T-cell (primary cell): ENCODE data around the gene C1GALT1C1L. TPM values are rescaled to one million over a fixed set of nuclear protein-coding genes. Genes with fewer than 3 reads are reported as not detected.
"Not testable (repeated sequence)": the region's sequence is repeated elsewhere in the genome, so short reads cannot be mapped to it uniquely, and the experiment has no call there.

ENCODE experiments used
- ATAC-seq, 4 experiments: fragments of 200-7000 bp in 3 of 4; fragments of 150-1000 bp in 1 of 4; cut with Tn5 transposase; replicated peaks in 1 of 4; 1 replicate in 3 of 4; 2 replicates in 1 of 4; pipeline ENCODE4 v1.10.0; 2021; ENCODE audit warnings: moderate library complexity in 3 of 4, mild to moderate bottlenecking in 2 of 4, moderate number of reproducible peaks in 1 of 4
- CTCF ChIA-PET, 2 donors: fragments of 300-600 bp; sonication (Branson Sonifier 250); formaldehyde crosslinking; loops; one replicate each; lab custom pipeline; 2022; ENCODE audit warnings: antibody characterized with exemption in 2 of 2; lab: Charles Lee
- POLR2A ChIA-PET, 2 donors: fragments of 300-600 bp; sonication (Branson Sonifier 250); formaldehyde crosslinking; loops; one replicate each; lab custom pipeline; 2022; ENCODE audit warnings: antibody characterized with exemption in 2 of 2; lab: Charles Lee
- DNase-seq, 35 experiments: peaks; one replicate each; pipeline versions ENCODE4 v3.0.0 to v3.0.0-alpha.2; 2013 to 2023
- H3K27ac ChIP-seq: one replicate; pipeline ENCODE4 v1.5.1; 2013; ENCODE audit warnings: low read length
- H3K27me3 ChIP-seq, 2 experiments: replicated peaks in 1 of 2; 1 replicate in 1 of 2; 2 replicates in 1 of 2; pipeline versions ENCODE4 v1.6.1 to v1.7.0; 2013; ENCODE audit warnings: low read length in 1 of 2, mixed read lengths in 1 of 2; ENCODE audit not compliant: control insufficient read depth in 2 of 2, insufficient read depth in 2 of 2; ENCODE audit errors: extremely low read depth in 1 of 2
- H3K36me3 ChIP-seq, 2 donors: 1 replicate in 1 of 2; 2 replicates in 1 of 2; pipeline versions ENCODE4 v1.6.1 to v1.7.0; 2013; ENCODE audit warnings: low read length in 1 of 2; ENCODE audit not compliant: control insufficient read depth in 2 of 2, insufficient read depth in 1 of 2; ENCODE audit errors: extremely low read depth in 1 of 2
- H3K4me1 ChIP-seq, 2 experiments: 1 replicate in 1 of 2; 2 replicates in 1 of 2; pipeline versions ENCODE4 v1.6.1 to v1.7.0; 2013; ENCODE audit warnings: low read length in 2 of 2, mixed read lengths in 1 of 2; ENCODE audit not compliant: insufficient read depth in 2 of 2, control insufficient read depth in 1 of 2; ENCODE audit errors: extremely low read depth in 1 of 2
- H3K4me3 ChIP-seq, 2 donors: 1 replicate in 1 of 2; 2 replicates in 1 of 2; pipeline versions ENCODE4 v1.5.1 to v1.7.0; 2013; ENCODE audit warnings: mild to moderate bottlenecking in 2 of 2, low read length in 1 of 2, moderate library complexity in 1 of 2; ENCODE audit not compliant: control insufficient read depth in 1 of 2; ENCODE audit errors: extremely low read depth in 1 of 2
- H3K9me3 ChIP-seq: 2 replicates; pipeline ENCODE4 v1.7.0; 2013
- H3K27ac Mint-ChIP-seq, 2 donors: one replicate each; pipeline ENCODE4 v1.8.0; 2020 to 2021; ENCODE audit warnings: mild to moderate bottlenecking in 2 of 2, mixed read lengths in 2 of 2
- H3K27me3 Mint-ChIP-seq, 2 donors: one replicate each; pipeline ENCODE4 v1.8.0; 2021 to 2022; ENCODE audit warnings: mixed read lengths in 2 of 2
- H3K36me3 Mint-ChIP-seq: one replicate; pipeline ENCODE4 v1.8.0; 2021; ENCODE audit warnings: mixed read lengths
- H3K4me1 Mint-ChIP-seq, 3 donors: one replicate each; pipeline ENCODE4 v1.8.0; 2020 to 2022; ENCODE audit warnings: mixed read lengths in 3 of 3, mild to moderate bottlenecking in 1 of 3
- H3K4me3 Mint-ChIP-seq, 3 donors: one replicate each; pipeline ENCODE4 v1.8.0; 2020 to 2022; ENCODE audit warnings: mild to moderate bottlenecking in 3 of 3, mixed read lengths in 3 of 3, moderate library complexity in 3 of 3
- H3K9me3 Mint-ChIP-seq, 3 donors: one replicate each; pipeline ENCODE4 v1.8.0; 2020 to 2022; ENCODE audit warnings: mixed read lengths in 3 of 3
- WGBS: methylation state at CpG from one replicate; pipeline ENCODE4 v1.1.5; 2013; ENCODE audit warnings: missing lambda C conversion rate; ENCODE audit not compliant: insufficient coverage; 5-methylcytosine and 5-hydroxymethylcytosine counted together
- total RNA-seq, 35 experiments: library from RNA in 6 of 35; stranded (reverse) in 6 of 35; fragments of 120-200 nt in 1 of 35; gene quantifications; one replicate each; pipeline versions ENCODE4 v1.2.1 to v1.2.4 and lab custom pipeline; 2013 to 2026

Gene C1GALT1C1L
- total RNA-seq, 5 donors from 2014 or later (not counting 1 experiment from before 2014, with no cell fraction given): not detected

- ChIA-PET CTCF (interaction anchor here in 1 of 2 donors (0.5 to 0.6 kb wide), 2 partner anchors 104 to 199 kb away, joined by 3 read pairs; no protein-coding TSS in a partner anchor), POLR2A (interaction anchor here in 1 of 2 donors (0.5 to 0.7 kb wide), 2 partner anchors 124 to 1276 kb away, joined by 3 to 18 read pairs; no protein-coding TSS in a partner anchor)
- Histone ChIP-seq H3K9me3 (no peaks in the 10 kb centered on the region), H3K27me3 (no peaks in the 10 kb centered on the region), H3K27ac (no peak overlapping the region), H3K36me3 (no peaks in the 10 kb centered on the region), H3K4me3 (no peak overlapping the region), H3K4me1 (no peaks in the 10 kb centered on the region)
- no peaks in the 10 kb centered on the region for H3K9me3 Mint-ChIP-seq
- H3K36me3 Mint-ChIP-seq: no peaks in the 10 kb centered on the region
- H3K27me3 Mint-ChIP-seq: peaks cover 4 to 6% of the 10 kb centered on the region in 2 donors
- no peaks in the 10 kb centered on the region for H3K4me1 Mint-ChIP-seq
- H3K4me3 Mint-ChIP-seq: no peak overlapping the region
- no peak for DNase-seq
- H3K27ac Mint-ChIP-seq: no peak overlapping the region
- ATAC-seq: no peak
Measured at GRCh38 chr2:43701111-43701510, 24.9 kb upstream of the C1GALT1C1L start.

GRCh38 chr2:43699761-43700160 lies 23.5 kb upstream of the C1GALT1C1L start:
- H3K36me3 ChIP-seq: no peaks in the 10 kb centered on the region
- no peaks in the 10 kb centered on the region for H3K9me3 ChIP-seq
- CTCF ChIA-PET: no interaction called here
- Mint-ChIP-seq H3K4me1 (no peaks in the 10 kb centered on the region), H3K4me3 (no peak overlapping the region), H3K9me3 (no peaks in the 10 kb centered on the region), H3K36me3 (no peaks in the 10 kb centered on the region), H3K27me3 (peaks cover 4 to 6% of the 10 kb centered on the region in 2 donors), H3K27ac (no peak overlapping the region)
- DNase-seq: no peak
- no peaks in the 10 kb centered on the region for H3K4me1 ChIP-seq
- WGBS: no CpG with 5 or more reads among the region's 3 CpGs
- ATAC-seq: no peak
- no peak overlapping the region for H3K27ac ChIP-seq
- no peaks in the 10 kb centered on the region for H3K27me3 ChIP-seq
- H3K4me3 ChIP-seq: no peak overlapping the region
- POLR2A ChIA-PET: no interaction called here

GRCh38 chr2:43698140-43698539 lies 21.9 kb upstream of the C1GALT1C1L start:
- not testable (repeated sequence) for ATAC-seq, H3K36me3 Mint-ChIP-seq, H3K9me3 ChIP-seq, H3K27me3 Mint-ChIP-seq, H3K27me3 ChIP-seq, H3K4me3 ChIP-seq, H3K4me3 Mint-ChIP-seq, H3K27ac ChIP-seq, H3K4me1 Mint-ChIP-seq, DNase-seq, H3K36me3 ChIP-seq, H3K4me1 ChIP-seq, H3K9me3 Mint-ChIP-seq, H3K27ac Mint-ChIP-seq
- WGBS: 76% methylated on average over 2 of the region's 6 CpGs
- CTCF ChIA-PET: interaction anchor here (0.7 to 0.8 kb wide), 2 partner anchors 47 to 102 kb away, joined by 3 to 5 read pairs; no protein-coding TSS in a partner anchor
- POLR2A ChIA-PET: interaction anchor here in 1 of 2 donors (0.6 to 0.7 kb wide), 2 partner anchors 23 to 294 kb away, joined by 3 to 5 read pairs; no protein-coding TSS in a partner anchor

GRCh38 chr2:43692428-43692994 lies 16.3 kb upstream of the C1GALT1C1L start:
- 100% methylated on average over 2 of the region's 5 CpGs for WGBS
- Histone ChIP-seq H3K27ac (no peak overlapping the region), H3K4me1 (no peaks in the 10 kb centered on the region), H3K4me3 (no peak overlapping the region), H3K27me3 (no peaks in the 10 kb centered on the region), H3K9me3 (no peaks in the 10 kb centered on the region), H3K36me3 (no peaks in the 10 kb centered on the region)
- no peaks in the 10 kb centered on the region for H3K9me3 Mint-ChIP-seq
- H3K4me3 Mint-ChIP-seq: no peak overlapping the region
- CTCF ChIA-PET: no interaction called here
- no peaks in the 10 kb centered on the region for H3K36me3 Mint-ChIP-seq
- POLR2A ChIA-PET: no interaction called here
- no peak for ATAC-seq
- H3K27me3 Mint-ChIP-seq: peaks cover 7 to 9% of the 10 kb centered on the region in 2 donors
- H3K27ac Mint-ChIP-seq: no peak overlapping the region
- DNase-seq: no peak
- H3K4me1 Mint-ChIP-seq: no peaks in the 10 kb centered on the region

- no peaks in the 10 kb centered on the region for H3K9me3 Mint-ChIP-seq
- no peaks in the 10 kb centered on the region for H3K27me3 ChIP-seq
- H3K4me1 ChIP-seq: peaks cover 0 to 1% of the 10 kb centered on the region in 2 experiments
- ChIA-PET CTCF (no interaction called here), POLR2A (no interaction called here)
- no peak for DNase-seq
- H3K36me3 Mint-ChIP-seq: no peaks in the 10 kb centered on the region
- no peak overlapping the region for H3K27ac Mint-ChIP-seq
- no peak overlapping the region for H3K4me3 ChIP-seq
- H3K36me3 ChIP-seq: no peaks in the 10 kb centered on the region
- H3K9me3 ChIP-seq: no peaks in the 10 kb centered on the region
- H3K4me3 Mint-ChIP-seq: no peak overlapping the region
- 91% methylated on average over 2 of the region's 2 CpGs for WGBS
- peaks cover 5 to 13% (median 8%) of the 10 kb centered on the region in 3 donors for H3K4me1 Mint-ChIP-seq
- H3K27me3 Mint-ChIP-seq: peaks cover 8 to 9% of the 10 kb centered on the region in 2 donors
- no peak overlapping the region for H3K27ac ChIP-seq
- no peak for ATAC-seq
Measured at GRCh38 chr2:43689999-43690398, 13.8 kb upstream of the C1GALT1C1L start.

GRCh38 chr2:43685357-43685756 lies 9.1 kb upstream of the C1GALT1C1L start:
- Mint-ChIP-seq H3K9me3 (no peaks in the 10 kb centered on the region), H3K27ac (peak overlapping the region in 1 of 2 donors; percentile 16), H3K4me1 (peaks cover 8 to 13% (median 8%) of the 10 kb centered on the region in 3 donors), H3K27me3 (peaks cover 5 to 7% of the 10 kb centered on the region in 2 donors), H3K4me3 (no peak overlapping the region), H3K36me3 (no peaks in the 10 kb centered on the region)
- no peak for ATAC-seq
- no peak overlapping the region for H3K4me3 ChIP-seq
- no CpG with 5 or more reads among the region's 5 CpGs for WGBS
- H3K9me3 ChIP-seq: no peaks in the 10 kb centered on the region
- no peaks in the 10 kb centered on the region for H3K36me3 ChIP-seq
- ChIA-PET CTCF (no interaction called here), POLR2A (interaction anchor here in 1 of 2 donors (0.6 kb wide), 1 partner anchor 11 kb away, joined by 3 read pairs; no protein-coding TSS in a partner anchor)
- DNase-seq: no peak
- no peaks in the 10 kb centered on the region for H3K27me3 ChIP-seq
- peaks cover 0 to 3% of the 10 kb centered on the region in 2 experiments for H3K4me1 ChIP-seq
- H3K27ac ChIP-seq: no peak overlapping the region
